Measurements from ENCODE around the gene TSHZ1.

GRCh38 chr18:75275226-75275625, 64.6 kb downstream of the TSHZ1 start:
- TF ChIP-seq LEF1 (IDR thresholded peaks at IDR 0.05; ENCODE audit: borderline replicate concordance) (no peak), SUZ12 (IDR thresholded peaks at IDR 0.05) (no peak), NFRKB (IDR thresholded peaks at IDR 0.05) (no peak), FOXM1 (IDR thresholded peaks at IDR 0.05; ENCODE audit: borderline replicate concordance) (no peak), HDGF (IDR thresholded peaks at IDR 0.05; ENCODE audit: borderline replicate concordance) (no peak), BHLHE40 (IDR thresholded peaks at IDR 0.05; ENCODE audit: borderline replicate concordance) (no peak), TARDBP (IDR thresholded peaks at IDR 0.05) (no peak), CTBP1 (IDR thresholded peaks at IDR 0.05; ENCODE audit: borderline replicate concordance) (no peak), SP1 (IDR thresholded peaks at IDR 0.05) (no peak), L3MBTL2 (conservative IDR thresholded peaks at IDR 0.05) (no peak), FOXK2 (IDR thresholded peaks at IDR 0.05) (no peak), FOXA1 (IDR thresholded peaks at IDR 0.05) (no peak), ARNT (IDR thresholded peaks at IDR 0.05) (no peak)
- TF ChIP-seq, protein P1, sequence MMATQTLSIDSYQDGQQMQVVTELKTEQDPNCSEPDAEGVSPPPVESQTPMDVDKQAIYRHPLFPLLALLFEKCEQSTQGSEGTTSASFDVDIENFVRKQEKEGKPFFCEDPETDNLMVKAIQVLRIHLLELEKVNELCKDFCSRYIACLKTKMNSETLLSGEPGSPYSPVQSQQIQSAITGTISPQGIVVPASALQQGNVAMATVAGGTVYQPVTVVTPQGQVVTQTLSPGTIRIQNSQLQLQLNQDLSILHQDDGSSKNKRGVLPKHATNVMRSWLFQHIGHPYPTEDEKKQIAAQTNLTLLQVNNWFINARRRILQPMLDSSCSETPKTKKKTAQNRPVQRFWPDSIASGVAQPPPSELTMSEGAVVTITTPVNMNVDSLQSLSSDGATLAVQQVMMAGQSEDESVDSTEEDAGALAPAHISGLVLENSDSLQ (IDR thresholded peaks at IDR 0.05), result no peak

Measured in HEK293T (cell line).